Measurements from ENCODE around the gene CFC1. TPM values are rescaled to one million over a fixed set of nuclear protein-coding genes. Genes with fewer than 3 reads are reported as not detected.

CFC1 gene
- not detected in 2 replicates for total RNA-seq

GRCh38 chr2:130599393-130599792 is at the start of gene CFC1:
TSS of gene CFC1 (minus strand) at chr2:130599575. CDS start at chr2:130599287, 288 bp downstream.

GRCh38 chr2:130611140-130611539 is 11.8 kb upstream of the CFC1 start, which contains the start of gene POTEJ:
TSS of gene POTEJ (plus strand) at chr2:130611440. CDS start at chr2:130611533, 93 bp downstream.

Other genes starting within 250 kb of the CFC1 start
- 10.7 and 13.0 TPM in 2 replicates for gene PTPN18, start 243.5 kb downstream of the CFC1 start, total RNA-seq
- gene POTEI, start 90.2 kb downstream of the CFC1 start, total RNA-seq, result under 0.01 TPM in 1 of 2 replicates, not detected in the other
- not detected in 2 replicates for gene CFC1B, start 78.4 kb downstream of the CFC1 start, total RNA-seq
- gene POTEJ, start 11.9 kb upstream of the CFC1 start, total RNA-seq, result not detected in 2 replicates
- not detected in 2 replicates for gene GPR148, start 129.5 kb upstream of the CFC1 start, total RNA-seq
- gene AMER3, start 156.0 kb upstream of the CFC1 start, total RNA-seq, result not detected in 2 replicates
- 0.58 and 4.5 TPM in 2 replicates for gene ARHGEF4, start 237.3 kb upstream of the CFC1 start, total RNA-seq